ENCODE data around the gene LGALS7. TPM values are rescaled to one million over a fixed set of nuclear protein-coding genes. Genes with fewer than 3 reads are reported as not detected.

The LGALS7 gene
- total RNA-seq, 2 experiments from 2014 or later: not detected

DNA sequence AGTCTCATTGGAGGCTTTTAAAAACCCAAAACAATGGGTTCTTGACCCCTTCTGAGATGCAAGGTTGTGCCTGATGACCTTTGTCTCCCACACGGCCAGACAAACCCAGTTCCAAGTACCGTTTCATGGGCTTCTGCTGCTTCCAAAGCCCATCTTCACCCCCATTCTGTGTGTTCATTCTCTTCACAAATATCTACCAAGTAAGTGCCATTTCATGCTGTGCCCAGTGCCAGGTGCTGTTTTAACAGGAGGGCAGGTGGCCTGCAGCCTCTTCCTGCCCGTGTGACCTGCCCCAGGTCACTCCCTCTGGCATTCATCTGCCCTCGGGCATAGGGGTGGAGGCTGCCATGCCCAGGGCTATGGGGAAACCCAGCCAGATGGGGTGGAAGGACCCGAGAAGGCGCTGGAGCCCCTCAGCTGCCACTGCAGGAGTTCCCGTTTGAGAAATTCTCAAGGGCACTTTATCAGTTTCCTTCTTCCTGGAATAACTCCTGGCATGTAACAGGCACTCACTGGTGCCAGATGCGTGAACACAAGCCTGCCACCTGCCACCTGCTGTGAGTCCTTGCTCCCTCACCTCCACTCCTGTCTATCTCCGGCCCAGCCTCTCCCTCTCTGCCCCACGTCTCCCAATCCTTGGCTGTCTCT, 41.5 kb downstream of the LGALS7 start:
- Mint-ChIP-seq H3K27me3 (ENCODE audit: low read depth) (no peaks in the 10 kb centered on the region), H3K4me1 (ENCODE audit: low read depth) (peaks cover 19% of the 10 kb centered on the region), H3K36me3 (ENCODE audit: low read depth) (peaks cover 2% of the 10 kb centered on the region), H3K27ac (peak overlapping the region; percentile 1), H3K4me3 (no peak overlapping the region), H3K9me3 (no peaks in the 10 kb centered on the region)
- no peak for DNase-seq
- CTCF ChIA-PET: interaction anchor here (1.1 kb wide), 1 partner anchor 156 kb away, joined by 3 read pairs; no protein-coding TSS in a partner anchor
- intact Hi-C loops (cut with micrococcal nuclease): no loop called here

GRCh38 chr19:38730731-38731589, 42.4 kb downstream of the LGALS7 start:
- Mint-ChIP-seq H3K4me1 (ENCODE audit: low read depth) (peaks cover 15% of the 10 kb centered on the region), H3K9me3 (no peaks in the 10 kb centered on the region), H3K27me3 (ENCODE audit: low read depth) (no peaks in the 10 kb centered on the region), H3K4me3 (no peak overlapping the region), H3K36me3 (ENCODE audit: low read depth) (peaks cover 3% of the 10 kb centered on the region), H3K27ac (no peak overlapping the region)
- CTCF ChIA-PET: interaction anchor here (0.9 to 1.0 kb wide), 2 partner anchors 8 to 110 kb away, joined by 3 to 9 read pairs; no protein-coding TSS in a partner anchor
- intact Hi-C loops (cut with micrococcal nuclease): no loop called here
- DNase-seq: no peak

DNA sequence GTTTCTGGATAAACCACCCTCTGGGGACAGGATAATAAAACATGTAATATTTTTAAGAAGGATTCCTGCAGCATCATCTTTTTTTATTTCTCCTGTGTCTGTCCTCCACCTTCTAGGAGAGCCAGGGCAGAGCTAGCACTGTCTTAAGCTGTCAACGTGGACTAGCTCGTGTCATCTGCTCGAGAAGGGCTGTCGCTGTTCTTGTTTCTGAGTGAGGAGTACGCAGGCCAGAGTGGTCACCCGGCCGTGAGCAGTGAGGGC, 42.9 kb downstream of the LGALS7 start:
- peaks cover 15% of the 10 kb centered on the region for H3K4me1 Mint-ChIP-seq (ENCODE audit: low read depth)
- H3K36me3 Mint-ChIP-seq (ENCODE audit: low read depth): peaks cover 3% of the 10 kb centered on the region
- H3K9me3 Mint-ChIP-seq: no peaks in the 10 kb centered on the region
- CTCF ChIA-PET: interaction anchor here (0.9 to 1.0 kb wide), 2 partner anchors 9 to 111 kb away, joined by 3 to 9 read pairs; no protein-coding TSS in a partner anchor
- no peak overlapping the region for H3K27ac Mint-ChIP-seq
- H3K4me3 Mint-ChIP-seq: no peak overlapping the region
- DNase-seq: no peak
- no peaks in the 10 kb centered on the region for H3K27me3 Mint-ChIP-seq (ENCODE audit: low read depth)
- intact Hi-C loops (cut with micrococcal nuclease): no loop called here

DNA sequence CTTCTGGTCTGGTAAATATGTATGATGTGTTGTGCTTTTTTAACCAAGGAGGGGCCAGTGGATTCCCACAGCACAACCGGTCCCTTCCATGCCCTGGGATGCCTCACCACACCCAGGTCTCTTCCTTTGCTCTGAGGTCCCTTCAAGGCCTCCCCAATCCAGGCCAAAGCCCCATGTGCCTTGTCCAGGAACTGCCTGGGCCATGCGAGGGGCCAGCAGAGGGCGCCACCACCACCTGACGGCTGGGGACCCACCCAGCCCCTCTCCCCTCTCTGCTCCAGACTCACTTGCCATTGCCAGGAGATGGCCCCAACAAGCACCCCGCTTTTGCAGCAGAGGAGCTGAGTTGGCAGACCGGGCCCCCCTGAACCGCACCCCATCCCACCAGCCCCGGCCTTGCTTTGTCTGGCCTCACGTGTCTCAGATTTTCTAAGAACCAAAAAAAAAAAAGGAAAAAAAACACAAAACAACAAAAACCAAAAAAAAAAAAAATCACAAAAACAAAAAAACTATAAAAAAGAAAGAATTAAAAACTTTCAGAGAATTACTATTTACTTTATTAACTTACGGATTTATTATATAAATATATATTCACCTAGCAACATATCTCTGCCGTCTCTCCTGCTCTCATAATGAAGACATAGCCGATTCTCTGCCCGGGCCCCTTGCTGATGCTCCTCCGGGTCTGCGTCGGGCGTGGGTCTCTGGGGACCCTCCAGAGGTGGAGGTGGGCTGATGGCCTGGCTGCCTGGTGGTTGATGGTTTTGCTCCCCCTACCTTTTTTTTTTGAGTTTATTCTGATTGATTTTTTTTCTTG, 43.5 kb downstream of the LGALS7 start:
- intact Hi-C loops (cut with micrococcal nuclease): loop anchor here (1.0 kb wide), 2 partner anchors 108 to 200 kb away; partner anchors contain the start of genes MRPS12 and SARS2
- H3K36me3 Mint-ChIP-seq (ENCODE audit: low read depth): peaks cover 3% of the 10 kb centered on the region
- CTCF ChIA-PET: interaction anchor here (1.0 kb wide), 1 partner anchor 111 kb away, joined by 3 read pairs; no protein-coding TSS in a partner anchor
- H3K27ac Mint-ChIP-seq: no peak overlapping the region
- DNase-seq: peak; percentile 87
- no peak overlapping the region for H3K4me3 Mint-ChIP-seq
- peaks cover 9% of the 10 kb centered on the region for H3K4me1 Mint-ChIP-seq (ENCODE audit: low read depth)
- H3K27me3 Mint-ChIP-seq (ENCODE audit: low read depth): no peaks in the 10 kb centered on the region
- no peaks in the 10 kb centered on the region for H3K9me3 Mint-ChIP-seq

DNA sequence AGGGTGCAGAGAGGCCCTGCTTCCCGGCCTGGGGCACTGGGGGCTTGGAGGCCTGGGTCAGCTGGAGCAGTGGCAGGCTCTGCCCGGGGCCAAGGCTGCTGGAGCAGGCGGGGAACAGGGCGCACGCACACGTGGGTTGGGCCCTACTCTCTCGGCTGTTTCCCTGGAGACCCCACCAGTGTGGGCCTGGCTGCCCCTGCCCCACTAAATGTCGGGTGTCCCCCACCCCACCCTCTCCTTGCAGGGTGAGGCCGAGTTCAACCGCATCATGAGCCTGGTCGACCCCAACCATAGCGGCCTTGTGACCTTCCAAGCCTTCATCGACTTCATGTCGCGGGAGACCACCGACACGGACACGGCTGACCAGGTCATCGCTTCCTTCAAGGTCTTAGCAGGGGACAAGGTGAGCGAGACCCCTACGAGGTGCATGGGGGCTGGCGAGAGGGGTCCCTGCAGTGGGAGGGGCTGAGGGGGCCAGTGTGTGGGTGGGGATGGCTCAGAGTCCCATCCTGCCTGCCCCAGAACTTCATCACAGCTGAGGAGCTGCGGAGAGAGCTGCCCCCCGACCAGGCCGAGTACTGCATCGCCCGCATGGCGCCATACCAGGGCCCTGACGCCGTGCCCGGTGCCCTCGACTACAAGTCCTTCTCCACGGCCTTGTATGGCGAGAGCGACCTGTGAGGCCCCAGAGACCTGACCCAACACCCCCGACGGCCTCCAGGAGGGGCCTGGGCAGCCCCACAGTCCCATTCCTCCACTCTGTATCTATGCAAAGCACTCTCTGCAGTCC, 44.4 kb downstream of the LGALS7 start:
- Mint-ChIP-seq H3K27ac (no peak overlapping the region), H3K9me3 (no peaks in the 10 kb centered on the region), H3K27me3 (ENCODE audit: low read depth) (no peaks in the 10 kb centered on the region), H3K4me3 (no peak overlapping the region), H3K4me1 (ENCODE audit: low read depth) (peaks cover 3% of the 10 kb centered on the region), H3K36me3 (ENCODE audit: low read depth) (peaks cover 3% of the 10 kb centered on the region)
- CTCF ChIA-PET: no interaction called here
- intact Hi-C loops (cut with micrococcal nuclease): loop anchor here (1.0 kb wide), 2 partner anchors 109 to 201 kb away; partner anchors contain the start of genes MRPS12 and SARS2
- DNase-seq: no peak

- CTCF ChIA-PET: no interaction called here
- no peak overlapping the region for H3K4me3 Mint-ChIP-seq
- H3K9me3 Mint-ChIP-seq: no peaks in the 10 kb centered on the region
- no peak overlapping the region for H3K27ac Mint-ChIP-seq
- no peak for DNase-seq
- H3K4me1 Mint-ChIP-seq (ENCODE audit: low read depth): peaks cover 3% of the 10 kb centered on the region
- intact Hi-C loops (cut with micrococcal nuclease): no loop called here
- no peaks in the 10 kb centered on the region for H3K27me3 Mint-ChIP-seq (ENCODE audit: low read depth)
- peaks cover 3% of the 10 kb centered on the region for H3K36me3 Mint-ChIP-seq (ENCODE audit: low read depth)
Observed at GRCh38 chr19:38727868-38728660, 45.3 kb downstream of the LGALS7 start.

DNA sequence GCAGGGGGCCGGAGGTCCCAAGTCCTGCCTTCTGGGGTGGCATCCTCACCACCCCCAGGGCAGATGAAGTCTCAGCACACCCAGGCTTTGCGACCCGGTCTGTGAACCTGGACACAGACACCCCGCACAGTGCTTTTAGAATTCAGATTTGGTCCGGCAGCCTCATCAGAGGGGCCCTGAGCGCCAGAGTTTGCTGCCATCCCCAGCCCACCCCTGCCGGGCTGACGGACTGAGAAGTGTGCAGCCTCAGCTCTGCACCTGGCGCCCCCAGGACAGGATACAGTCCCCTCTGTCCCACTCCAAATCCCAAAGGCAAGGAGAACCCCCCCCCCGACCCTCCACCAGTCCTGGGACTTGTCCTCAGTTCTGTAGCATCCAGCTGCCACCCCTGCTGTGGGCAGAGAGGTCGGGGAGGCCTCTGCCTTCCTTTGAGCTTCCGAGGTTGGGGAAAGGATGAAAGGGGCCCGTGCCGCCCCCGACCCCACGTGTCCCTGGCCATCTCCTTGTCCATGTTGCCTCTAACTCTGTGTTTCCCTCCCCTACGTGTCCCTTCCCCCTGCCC, 45.9 kb downstream of the LGALS7 start:
- Mint-ChIP-seq H3K36me3 (ENCODE audit: low read depth) (peaks cover 3% of the 10 kb centered on the region), H3K27ac (no peak overlapping the region)
- CTCF ChIA-PET: no interaction called here

DNA sequence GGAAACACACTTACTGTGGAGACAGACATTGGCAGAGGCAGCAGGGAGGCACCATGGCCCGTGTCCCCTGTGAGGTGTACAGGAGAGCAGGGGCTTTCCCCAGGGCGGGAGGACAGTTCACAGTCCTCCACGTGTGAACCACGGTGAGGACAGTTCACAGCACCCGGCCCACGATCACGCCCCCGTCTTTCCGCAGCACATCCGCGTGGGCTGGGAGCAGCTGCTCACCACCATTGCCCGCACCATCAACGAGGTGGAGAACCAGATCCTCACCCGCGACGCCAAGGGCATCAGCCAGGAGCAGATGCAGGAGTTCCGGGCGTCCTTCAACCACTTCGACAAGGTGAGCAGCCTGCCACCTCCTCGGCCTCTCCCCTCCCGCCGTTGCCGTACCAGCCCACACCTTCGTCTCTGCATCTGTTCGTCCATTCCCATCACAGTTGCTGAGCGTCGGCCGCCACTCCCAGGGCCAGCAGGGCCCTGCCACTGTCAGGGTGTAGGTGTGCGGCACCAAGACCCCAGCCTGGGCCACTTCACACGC, 46.5 kb downstream of the LGALS7 start:
- Mint-ChIP-seq H3K4me1 (ENCODE audit: low read depth) (peaks cover 3% of the 10 kb centered on the region), H3K9me3 (no peaks in the 10 kb centered on the region), H3K4me3 (no peak overlapping the region), H3K36me3 (ENCODE audit: low read depth) (peaks cover 5% of the 10 kb centered on the region), H3K27me3 (ENCODE audit: low read depth) (no peaks in the 10 kb centered on the region), H3K27ac (no peak overlapping the region)
- intact Hi-C loops (cut with micrococcal nuclease): no loop called here
- CTCF ChIA-PET: no interaction called here
- DNase-seq: no peak

More for the DNA sequence above, 45.9 kb downstream of the LGALS7 start:
- no peak overlapping the region for H3K4me3 Mint-ChIP-seq
- peaks cover 3% of the 10 kb centered on the region for H3K4me1 Mint-ChIP-seq (ENCODE audit: low read depth)
- no peak for DNase-seq
- no peaks in the 10 kb centered on the region for H3K9me3 Mint-ChIP-seq
- no peaks in the 10 kb centered on the region for H3K27me3 Mint-ChIP-seq (ENCODE audit: low read depth)
- intact Hi-C loops (cut with micrococcal nuclease): no loop called here

GRCh38 chr19:38726284-38726673, 47.0 kb downstream of the LGALS7 start:
- Mint-ChIP-seq H3K27ac (no peak overlapping the region), H3K4me3 (no peak overlapping the region), H3K36me3 (ENCODE audit: low read depth) (peaks cover 5% of the 10 kb centered on the region), H3K4me1 (ENCODE audit: low read depth) (peaks cover 3% of the 10 kb centered on the region), H3K9me3 (no peaks in the 10 kb centered on the region), H3K27me3 (ENCODE audit: low read depth) (no peaks in the 10 kb centered on the region)
- no peak for DNase-seq
- CTCF ChIA-PET: interaction anchor here (0.9 kb wide), 1 partner anchor 211 kb away, joined by 5 read pairs; no protein-coding TSS in a partner anchor
- intact Hi-C loops (cut with micrococcal nuclease): no loop called here

DNA sequence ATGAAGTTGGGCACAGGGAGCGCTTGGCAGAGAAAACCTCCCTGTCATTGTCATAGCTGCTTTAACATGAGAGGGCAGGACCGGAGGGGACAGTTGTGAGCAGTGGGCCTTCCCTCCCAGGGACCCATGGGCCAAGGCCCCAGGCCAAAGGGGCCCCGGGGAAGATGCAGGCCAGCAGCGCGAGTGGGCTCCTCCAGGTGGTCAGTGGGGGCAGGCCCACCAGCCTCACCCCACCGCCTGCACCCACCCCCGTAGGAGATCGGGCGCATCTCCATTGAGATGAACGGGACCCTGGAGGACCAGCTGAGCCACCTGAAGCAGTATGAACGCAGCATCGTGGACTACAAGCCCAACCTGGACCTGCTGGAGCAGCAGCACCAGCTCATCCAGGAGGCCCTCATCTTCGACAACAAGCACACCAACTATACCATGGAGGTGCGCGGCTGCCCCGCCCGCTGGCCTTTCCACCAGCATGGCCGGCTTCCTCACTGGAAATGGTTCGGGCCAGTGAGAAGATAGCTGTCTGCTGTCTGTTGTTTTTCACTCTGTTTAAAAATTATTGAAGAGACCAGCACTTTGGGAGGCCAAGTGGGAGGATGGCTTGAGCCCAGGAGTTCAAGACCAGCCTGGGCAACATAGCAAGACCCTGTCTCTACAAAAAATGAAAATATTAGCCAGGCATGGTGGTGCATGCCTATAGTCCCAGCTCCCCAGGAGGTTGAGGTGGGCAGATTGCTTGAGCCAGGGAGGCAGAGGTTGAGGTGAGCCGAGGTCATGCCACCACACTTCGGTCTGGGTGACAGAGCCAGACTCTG, 47.6 kb downstream of the LGALS7 start:
- H3K4me1 Mint-ChIP-seq (ENCODE audit: low read depth): peaks cover 3% of the 10 kb centered on the region
- H3K27me3 Mint-ChIP-seq (ENCODE audit: low read depth): no peaks in the 10 kb centered on the region
- intact Hi-C loops (cut with micrococcal nuclease): no loop called here
- no peak overlapping the region for H3K27ac Mint-ChIP-seq
- no peaks in the 10 kb centered on the region for H3K9me3 Mint-ChIP-seq
- no peak overlapping the region for H3K4me3 Mint-ChIP-seq
- peaks cover 5% of the 10 kb centered on the region for H3K36me3 Mint-ChIP-seq (ENCODE audit: low read depth)
- DNase-seq: no peak
- CTCF ChIA-PET: interaction anchor here (0.6 to 0.9 kb wide), 2 partner anchors 143 to 210 kb away, joined by 3 to 5 read pairs; no protein-coding TSS in a partner anchor

Data from activated naive CD4-positive, alpha-beta T cell treated with anti-CD3 and anti-CD28 coated beads for 36 hours (primary cell).